GM15510 (cell line): ENCODE results near the gene CHMP3.

Source experiments
- POLR2A ChIP-seq: IDR thresholded peaks from 3 replicates; pipeline ENCODE4 v1.6.1; 2011; ENCODE audit warnings: borderline replicate concordance; ENCODE audit not compliant: insufficient read length; ENCODE audit errors: extremely low read depth

CHMP3 gene

GRCh38 chr2:86476918-86477317 lies 86.3 kb downstream of the CHMP3 start:
- no peak for TF ChIP-seq POLR2A

- TF ChIP-seq POLR2A: no peak
These were observed 87.2 kb downstream of the CHMP3 start for GRCh38 chr2:86476092-86476491.

DNA sequence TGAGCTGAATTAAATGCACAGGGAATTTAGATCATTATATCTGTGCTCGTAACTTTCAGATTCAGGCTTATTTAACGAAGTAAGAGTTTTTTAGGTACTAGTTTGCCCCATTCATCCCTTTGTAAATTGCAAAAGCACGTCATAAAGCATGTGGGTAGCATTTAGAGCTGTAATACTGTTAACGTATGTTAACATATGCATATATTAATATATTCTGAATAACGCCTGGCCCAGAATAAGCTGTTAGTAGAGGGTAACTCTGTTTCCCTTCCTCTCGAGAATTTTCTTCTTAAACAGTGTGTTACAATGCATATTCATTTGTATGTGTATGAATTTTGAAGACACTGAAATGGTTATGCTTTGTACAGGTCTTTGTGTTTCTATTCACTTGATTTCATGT lies 91.6 kb downstream of the CHMP3 start:
- no peak for TF ChIP-seq POLR2A

GRCh38 chr2:86470890-86471289 lies 92.4 kb downstream of the CHMP3 start:
- no peak for TF ChIP-seq POLR2A

GRCh38 chr2:86468162-86469033 lies 94.8 kb downstream of the CHMP3 start:
- no peak for TF ChIP-seq POLR2A

- no peak for TF ChIP-seq POLR2A
These were observed 96.9 kb downstream of the CHMP3 start for GRCh38 chr2:86466306-86466705.

- no peak for TF ChIP-seq POLR2A
These were observed 98.6 kb downstream of the CHMP3 start for GRCh38 chr2:86464652-86465051.

GRCh38 chr2:86461042-86461743 lies 102.0 kb downstream of the CHMP3 start:
- no peak for TF ChIP-seq POLR2A

DNA sequence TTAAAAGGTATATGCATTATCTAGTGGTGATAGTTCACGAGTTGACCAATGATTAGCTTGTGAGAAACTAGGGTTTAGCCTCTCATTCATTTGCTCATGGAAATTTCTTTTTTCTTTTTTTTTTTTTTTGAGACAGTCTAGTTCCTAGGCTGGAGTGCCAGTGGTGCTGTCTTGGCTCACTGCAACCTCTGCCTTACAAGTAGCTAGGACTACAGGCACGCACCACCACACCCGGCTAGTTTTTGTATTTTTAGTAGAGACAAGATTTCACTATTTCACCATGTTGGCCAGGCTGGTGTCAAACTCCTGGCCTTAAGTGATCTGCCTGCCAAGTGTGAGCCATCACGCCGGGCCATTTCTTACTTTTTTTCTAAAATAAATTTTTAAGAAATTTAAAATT lies 108.1 kb downstream of the CHMP3 start:
- TF ChIP-seq POLR2A: no peak

- TF ChIP-seq POLR2A: no peak
These were observed 109.0 kb downstream of the CHMP3 start for GRCh38 chr2:86454238-86454637.

DNA sequence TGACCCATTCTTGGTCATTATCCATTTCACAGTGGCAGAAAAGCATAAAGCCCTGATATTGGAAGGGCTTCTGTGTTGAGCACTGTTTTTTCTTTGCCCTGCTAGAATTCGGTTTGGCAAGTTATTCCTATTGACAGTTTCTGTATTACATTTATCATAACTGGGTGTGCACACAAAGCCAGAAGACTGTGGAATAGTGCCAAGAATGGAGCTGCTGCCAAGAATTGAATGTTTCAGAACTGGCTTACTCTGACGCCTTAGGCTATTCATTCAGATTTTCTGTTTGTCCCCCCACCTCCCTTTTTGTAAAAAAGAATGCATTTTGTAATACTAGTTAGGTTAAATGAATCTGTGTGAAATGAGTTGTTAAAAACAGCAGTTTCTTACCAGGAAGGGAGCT lies 109.4 kb downstream of the CHMP3 start:
- TF ChIP-seq POLR2A: no peak
